Vagina (tissue), 2 donors: ENCODE results near the gene ARHGAP24.

Source experiments
- POLR2A ChIP-seq, 2 donors: fragments of 450-650 bp; IDR thresholded peaks; one replicate each; pipeline ENCODE4 v1.6.1; 2017; ENCODE audit warnings: antibody characterized with exemption in 2 of 2, mild to moderate bottlenecking in 2 of 2, moderate library complexity in 2 of 2
- POLR2AphosphoS5 ChIP-seq, 2 donors: sonication (generic); formaldehyde crosslinking; IDR thresholded peaks; one replicate each; pipeline ENCODE4 v1.9.0; 2017; ENCODE audit warnings: antibody characterized with exemption in 2 of 2, mild to moderate bottlenecking in 2 of 2, low read depth in 1 of 2; ENCODE audit not compliant: insufficient read depth in 1 of 2

GRCh38 chr4:85741921-85742591, 267.1 kb downstream of the ARHGAP24 start:
- no peak for TF ChIP-seq POLR2A (IDR thresholded peaks at IDR 0.05)
- TF ChIP-seq POLR2AphosphoS5 (IDR thresholded peaks at IDR 0.05; ENCODE audit: insufficient read depth in 1 of 2, low read depth in 1 of 2) = no peak
